Neural progenitor cell (in vitro differentiated cells): ENCODE results near the gene SSBP2. TPM values are rescaled to one million over a fixed set of nuclear protein-coding genes. Genes with fewer than 3 reads are reported as not detected.

Experiments
- DNase-seq: peaks from one replicate; pipeline ENCODE4 v3.0.0-alpha.2; 2016; ENCODE audit warnings: low spot score
- H2AFZ ChIP-seq: fragments of 200-600 bp; sonication (generic); replicated peaks from 2 replicates; pipeline ENCODE4 v1.6.1; 2016; ENCODE audit warnings: antibody characterized with exemption
- H3F3A ChIP-seq: fragments of 200-600 bp; sonication (generic); 2 replicates; pipeline ENCODE4 v1.6.1; 2016; ENCODE audit warnings: antibody characterized with exemption, low read depth
- H3K27ac ChIP-seq: fragments of 200-600 bp; sonication (generic); 2 replicates; pipeline ENCODE4 v1.5.1; 2016; ENCODE audit warnings: mild to moderate bottlenecking
- H3K27me3 ChIP-seq: fragments of 200-600 bp; sonication (generic); 2 replicates; pipeline ENCODE4 v1.6.1; 2016; ENCODE audit warnings: mild to moderate bottlenecking, moderate library complexity
- H3K36me3 ChIP-seq: fragments of 200-600 bp; sonication (generic); 2 replicates; pipeline ENCODE4 v1.5.1; 2016
- H3K4me1 ChIP-seq: fragments of 200-600 bp; sonication (generic); 2 replicates; pipeline ENCODE4 v1.6.1; 2016; ENCODE audit warnings: mixed run types
- H3K4me2 ChIP-seq: fragments of 200-600 bp; sonication (generic); 2 replicates; pipeline ENCODE4 v1.6.1; 2016
- H3K4me3 ChIP-seq: fragments of 200-600 bp; sonication (generic); 2 replicates; pipeline ENCODE4 v1.5.1; 2016
- H3K79me2 ChIP-seq: fragments of 200-600 bp; sonication (generic); 2 replicates; pipeline ENCODE4 v1.6.1; 2016; ENCODE audit warnings: low read depth
- H3K9ac ChIP-seq: fragments of 200-600 bp; sonication (generic); 2 replicates; pipeline ENCODE4 v1.6.1; 2016
- H3K9me3 ChIP-seq: fragments of 200-600 bp; sonication (generic); 2 replicates; pipeline ENCODE4 v1.5.1; 2016; ENCODE audit warnings: low read depth
- H4K20me1 ChIP-seq: fragments of 200-600 bp; sonication (generic); 2 replicates; pipeline ENCODE4 v1.6.1; 2016; ENCODE audit warnings: low read depth
- H3K27ac Mint-ChIP-seq: 3 replicates; pipeline ENCODE4 v1.8.0; 2021; ENCODE audit warnings: mixed read lengths
- H3K27me3 Mint-ChIP-seq: 2 replicates; pipeline ENCODE4 v1.8.0; 2022; ENCODE audit warnings: low read depth, mild to moderate bottlenecking, inconsistent platforms, moderate library complexity, mixed read lengths; ENCODE audit not compliant: insufficient read depth
- H3K36me3 Mint-ChIP-seq: 3 replicates; pipeline ENCODE4 v1.8.0; 2021; ENCODE audit warnings: mixed read lengths
- H3K4me1 Mint-ChIP-seq: 3 replicates; pipeline ENCODE4 v1.8.0; 2021; ENCODE audit warnings: mixed read lengths
- H3K4me3 Mint-ChIP-seq: 3 replicates; pipeline ENCODE4 v1.8.0; 2021; ENCODE audit warnings: mild to moderate bottlenecking, moderate library complexity, mixed read lengths
- H3K9me3 Mint-ChIP-seq: 3 replicates; pipeline ENCODE4 v1.8.0; 2020; ENCODE audit warnings: mixed read lengths
- EZH2 ChIP-seq: fragments of 200-600 bp; sonication (generic); IDR thresholded peaks from 2 replicates; pipeline ENCODE4 v1.6.1; 2017; ENCODE audit warnings: antibody characterized with exemption, mild to moderate bottlenecking, moderate library complexity
- EZH2phosphoT487 ChIP-seq: fragments of 200-600 bp; sonication (generic); IDR thresholded peaks from 2 replicates; pipeline ENCODE4 v1.6.1; 2017; ENCODE audit warnings: antibody characterized with exemption
- total RNA-seq: library from RNA; depleted of rRNA; stranded (reverse); fragments of >200 nt; gene quantifications from 2 replicates; pipeline ENCODE4 v1.2.3, GENCODE V29; 2015; ENCODE audit warnings: low replicate concordance
- TF ChIP-seq, protein P1 (sequence below): fragments of 200-600 bp; sonication (generic); IDR thresholded peaks from 2 replicates; pipeline ENCODE4 v1.5.1; 2017; ENCODE audit warnings: antibody characterized with exemption, mild to moderate bottlenecking

Gene SSBP2
- total RNA-seq, 1 donor from 2014 or later = 175 TPM

DNA sequence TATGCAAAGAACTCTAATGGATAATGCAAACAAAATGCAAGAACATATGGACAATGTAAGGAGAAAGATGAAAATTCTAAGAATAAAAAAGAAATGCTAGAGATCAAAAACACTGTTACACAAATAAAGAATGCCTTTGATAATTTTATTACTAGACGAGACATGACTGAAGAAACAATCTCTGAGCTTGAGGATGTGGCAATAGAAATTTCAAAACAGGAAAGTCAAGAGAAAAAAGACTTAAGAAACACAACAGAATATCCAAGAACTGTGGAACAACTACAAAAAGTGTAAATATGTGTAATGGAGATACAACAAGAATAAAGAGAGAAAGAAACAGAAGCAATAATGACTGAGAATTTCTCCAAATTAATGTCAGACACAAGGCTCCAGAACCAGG, 216.5 kb downstream of the SSBP2 start:
- H3F3A ChIP-seq = peaks cover 8% of the 10 kb centered on the region
- no peak overlapping the region for H3K27ac ChIP-seq
- no peak overlapping the region for H3K9ac ChIP-seq
- H3K36me3 ChIP-seq = peaks cover 3% of the 10 kb centered on the region
- TF ChIP-seq, protein P1, sequence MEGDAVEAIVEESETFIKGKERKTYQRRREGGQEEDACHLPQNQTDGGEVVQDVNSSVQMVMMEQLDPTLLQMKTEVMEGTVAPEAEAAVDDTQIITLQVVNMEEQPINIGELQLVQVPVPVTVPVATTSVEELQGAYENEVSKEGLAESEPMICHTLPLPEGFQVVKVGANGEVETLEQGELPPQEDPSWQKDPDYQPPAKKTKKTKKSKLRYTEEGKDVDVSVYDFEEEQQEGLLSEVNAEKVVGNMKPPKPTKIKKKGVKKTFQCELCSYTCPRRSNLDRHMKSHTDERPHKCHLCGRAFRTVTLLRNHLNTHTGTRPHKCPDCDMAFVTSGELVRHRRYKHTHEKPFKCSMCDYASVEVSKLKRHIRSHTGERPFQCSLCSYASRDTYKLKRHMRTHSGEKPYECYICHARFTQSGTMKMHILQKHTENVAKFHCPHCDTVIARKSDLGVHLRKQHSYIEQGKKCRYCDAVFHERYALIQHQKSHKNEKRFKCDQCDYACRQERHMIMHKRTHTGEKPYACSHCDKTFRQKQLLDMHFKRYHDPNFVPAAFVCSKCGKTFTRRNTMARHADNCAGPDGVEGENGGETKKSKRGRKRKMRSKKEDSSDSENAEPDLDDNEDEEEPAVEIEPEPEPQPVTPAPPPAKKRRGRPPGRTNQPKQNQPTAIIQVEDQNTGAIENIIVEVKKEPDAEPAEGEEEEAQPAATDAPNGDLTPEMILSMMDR = no peak
- no peak for TF ChIP-seq EZH2
- no peak for TF ChIP-seq EZH2phosphoT487
- no peaks in the 10 kb centered on the region for H3K4me1 Mint-ChIP-seq
- no peak overlapping the region for H3K4me2 ChIP-seq
- no peak overlapping the region for H3K27ac Mint-ChIP-seq
- peaks cover 16% of the 10 kb centered on the region for H4K20me1 ChIP-seq
- H3K9me3 Mint-ChIP-seq = peaks cover 7% of the 10 kb centered on the region
- H3K36me3 Mint-ChIP-seq = peaks cover 24% of the 10 kb centered on the region
- no peaks in the 10 kb centered on the region for H3K4me1 ChIP-seq
- no peaks in the 10 kb centered on the region for H3K9me3 ChIP-seq
- no peak overlapping the region for H2AFZ ChIP-seq
- no peak for DNase-seq
- H3K4me3 ChIP-seq = no peak overlapping the region
- H3K27me3 Mint-ChIP-seq = no peaks in the 10 kb centered on the region
- H3K27me3 ChIP-seq = no peaks in the 10 kb centered on the region
- peaks cover 8% of the 10 kb centered on the region for H3K79me2 ChIP-seq
- no peak overlapping the region for H3K4me3 Mint-ChIP-seq

DNA sequence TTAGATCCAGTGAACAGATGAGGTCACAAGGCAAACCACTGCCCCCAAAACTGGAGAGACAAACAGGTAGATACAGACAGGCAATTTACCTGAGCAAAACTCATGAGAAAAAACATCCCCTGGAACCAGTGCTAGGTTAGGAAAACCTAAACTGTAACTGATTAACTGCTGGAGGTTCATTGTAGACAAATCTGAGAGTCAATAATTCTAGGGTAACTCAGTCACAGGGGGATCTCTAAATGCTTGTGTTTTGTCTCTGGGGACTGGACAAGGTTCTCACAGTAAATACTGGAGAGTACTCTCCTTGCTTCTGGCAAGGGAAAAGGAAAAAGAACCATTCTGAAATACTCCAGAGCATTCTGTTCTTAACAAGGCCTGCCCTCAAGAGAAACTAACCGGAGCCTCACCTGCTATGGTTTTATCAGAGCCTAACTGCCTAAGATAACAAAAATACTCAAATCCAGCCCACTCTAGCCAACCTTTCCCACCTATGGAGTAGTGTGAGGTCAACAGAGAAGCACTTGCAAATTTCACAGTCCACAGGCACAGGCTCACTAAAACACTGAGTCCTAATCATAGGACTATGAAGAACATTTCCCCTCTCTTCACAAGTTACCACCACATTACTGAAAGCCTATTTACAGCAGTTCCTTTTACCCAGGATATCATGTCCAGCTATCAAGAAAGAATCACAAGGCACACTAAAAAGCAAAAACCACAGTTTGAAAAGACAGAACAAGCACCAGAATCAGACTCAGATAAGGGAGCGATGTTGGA, 217.1 kb downstream of the SSBP2 start:
- TF ChIP-seq EZH2 (no peak), EZH2phosphoT487 (no peak)
- TF ChIP-seq, protein P1 = no peak
- H3K27me3 Mint-ChIP-seq = no peaks in the 10 kb centered on the region
- no peak overlapping the region for H3K4me2 ChIP-seq
- no peak overlapping the region for H3K4me3 Mint-ChIP-seq
- H3K27ac ChIP-seq = no peak overlapping the region
- DNase-seq = no peak
- H3K27ac Mint-ChIP-seq = no peak overlapping the region
- H3K79me2 ChIP-seq = peaks cover 4% of the 10 kb centered on the region
- H3K36me3 ChIP-seq = no peaks in the 10 kb centered on the region
- no peak overlapping the region for H2AFZ ChIP-seq
- H3K27me3 ChIP-seq = no peaks in the 10 kb centered on the region
- peaks cover 17% of the 10 kb centered on the region for H3K36me3 Mint-ChIP-seq
- H4K20me1 ChIP-seq = peaks cover 21% of the 10 kb centered on the region
- peaks cover 8% of the 10 kb centered on the region for H3F3A ChIP-seq
- no peaks in the 10 kb centered on the region for H3K4me1 Mint-ChIP-seq
- no peaks in the 10 kb centered on the region for H3K9me3 ChIP-seq
- H3K4me1 ChIP-seq = no peaks in the 10 kb centered on the region
- no peak overlapping the region for H3K4me3 ChIP-seq
- no peak overlapping the region for H3K9ac ChIP-seq
- peaks cover 3% of the 10 kb centered on the region for H3K9me3 Mint-ChIP-seq

DNA sequence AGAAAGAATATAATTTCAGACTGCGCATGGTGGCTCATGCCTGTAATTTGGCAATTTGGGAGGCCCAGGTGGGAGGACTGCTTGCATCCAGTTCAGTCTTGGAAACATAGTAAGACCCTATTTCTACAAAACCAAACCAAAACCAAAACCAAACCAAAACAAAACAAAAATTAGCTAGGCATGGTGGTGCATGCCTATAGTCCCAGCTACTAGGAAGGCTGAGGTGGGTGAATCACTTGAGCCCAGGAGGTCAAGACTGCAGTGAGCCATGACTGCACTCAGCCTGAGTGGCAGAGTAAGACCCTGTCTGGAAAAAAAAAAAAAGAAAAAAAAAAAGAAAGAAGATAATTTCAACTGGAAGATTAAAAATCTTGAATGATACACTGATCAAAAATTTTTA, 220.0 kb downstream of the SSBP2 start:
- Mint-ChIP-seq H3K4me3 (no peak overlapping the region), H3K27me3 (no peaks in the 10 kb centered on the region)
- no peak overlapping the region for H3K4me2 ChIP-seq

More for the DNA sequence above, 220.0 kb downstream of the SSBP2 start:
- no peak overlapping the region for H3K27ac Mint-ChIP-seq
- no peak overlapping the region for H3K4me3 ChIP-seq
- H3K4me1 Mint-ChIP-seq = no peaks in the 10 kb centered on the region
- no peaks in the 10 kb centered on the region for H3K9me3 Mint-ChIP-seq
- no peak for DNase-seq
- no peaks in the 10 kb centered on the region for H3K36me3 Mint-ChIP-seq
- no peaks in the 10 kb centered on the region for H3K9me3 ChIP-seq
- no peak overlapping the region for H3K9ac ChIP-seq
- no peaks in the 10 kb centered on the region for H3K27me3 ChIP-seq
- H3K36me3 ChIP-seq = no peaks in the 10 kb centered on the region
- H3K27ac ChIP-seq = no peak overlapping the region
- no peak overlapping the region for H2AFZ ChIP-seq
- H3F3A ChIP-seq = peaks cover 8% of the 10 kb centered on the region
- H4K20me1 ChIP-seq = peaks cover 25% of the 10 kb centered on the region
- H3K4me1 ChIP-seq = no peaks in the 10 kb centered on the region
- no peak for TF ChIP-seq EZH2
- TF ChIP-seq EZH2phosphoT487 = no peak
- TF ChIP-seq, protein P1 = no peak
- H3K79me2 ChIP-seq = peaks cover 4% of the 10 kb centered on the region
